Activated T-cell treated with anti-CD3 and anti-CD28 coated beads, Interleukin-2, amount 50 U/mL, for 1 hour (primary cell): ENCODE results near the gene PLCB4.
"Not testable (repeated sequence)": the region's sequence is repeated elsewhere in the genome, so short reads cannot be mapped to it uniquely, and the experiment has no call there.

Source experiments
- DNase-seq: peaks from one replicate; pipeline ENCODE4 v3.0.0-alpha.2; 2020

The PLCB4 gene

GRCh38 chr20:9385345-9386310 lies 316.7 kb downstream of the PLCB4 start:
- DNase-seq: not testable (repeated sequence)

GRCh38 chr20:9388160-9388812 lies 319.4 kb downstream of the PLCB4 start:
- no peak for DNase-seq

GRCh38 chr20:9388813-9389161 lies 319.9 kb downstream of the PLCB4 start:
- DNase-seq: no peak

- no peak for DNase-seq
These were observed 320.5 kb downstream of the PLCB4 start for GRCh38 chr20:9389346-9389745.

GRCh38 chr20:9390441-9390840 lies 321.6 kb downstream of the PLCB4 start:
- DNase-seq: no peak

- no peak for DNase-seq
These were observed 324.3 kb downstream of the PLCB4 start for GRCh38 chr20:9392892-9393857.

- no peak for DNase-seq
These were observed 327.1 kb downstream of the PLCB4 start for GRCh38 chr20:9395971-9396370.

- DNase-seq: no peak
These were observed 329.0 kb downstream of the PLCB4 start for GRCh38 chr20:9397928-9398327.

- DNase-seq: no peak
These were observed 330.0 kb downstream of the PLCB4 start for GRCh38 chr20:9398882-9399281.

GRCh38 chr20:9399322-9399721 lies 330.4 kb downstream of the PLCB4 start:
- no peak for DNase-seq

- no peak for DNase-seq
These were observed 331.5 kb downstream of the PLCB4 start for GRCh38 chr20:9400171-9401025.

GRCh38 chr20:9401371-9401770 lies 332.5 kb downstream of the PLCB4 start:
- DNase-seq: no peak

GRCh38 chr20:9402141-9402540 lies 333.3 kb downstream of the PLCB4 start:
- DNase-seq: no peak

- no peak for DNase-seq
These were observed 333.7 kb downstream of the PLCB4 start for GRCh38 chr20:9402546-9402945.

GRCh38 chr20:9403448-9403847 lies 334.6 kb downstream of the PLCB4 start:
- no peak for DNase-seq

GRCh38 chr20:9407805-9408421 lies 339.0 kb downstream of the PLCB4 start:
- DNase-seq: no peak

- no peak for DNase-seq
These were observed 339.8 kb downstream of the PLCB4 start for GRCh38 chr20:9408422-9409300.

- DNase-seq: no peak
These were observed 340.5 kb downstream of the PLCB4 start for GRCh38 chr20:9409352-9409751.

- DNase-seq: no peak
These were observed 341.1 kb downstream of the PLCB4 start for GRCh38 chr20:9409981-9410380.

GRCh38 chr20:9411833-9412232 lies 342.9 kb downstream of the PLCB4 start:
- DNase-seq: no peak

GRCh38 chr20:9412309-9412708 lies 343.4 kb downstream of the PLCB4 start:
- DNase-seq: no peak
